Lower leg skin (tissue), 3 donors: ENCODE results near the gene SLC25A10.

ENCODE experiments used
- CTCF ChIP-seq, 3 donors: fragments of 450-650 bp; IDR thresholded peaks; one replicate each; pipeline ENCODE4 v1.5.1; 2016; ENCODE audit warnings: antibody characterized with exemption in 3 of 3, mild to moderate bottlenecking in 3 of 3, moderate library complexity in 2 of 3
- POLR2A ChIP-seq, 2 donors: fragments of 450-650 bp; IDR thresholded peaks; one replicate each; pipeline ENCODE4 v1.6.1; 2016 to 2017; ENCODE audit warnings: antibody characterized with exemption in 2 of 2, mild to moderate bottlenecking in 1 of 2, moderate library complexity in 1 of 2

- TF ChIP-seq CTCF (IDR thresholded peaks at IDR 0.05) (no peak), POLR2A (IDR thresholded peaks at IDR 0.05) (no peak)
Measured at GRCh38 chr17:81695801-81696200, 16.3 kb upstream of the SLC25A10 start.
